Endothelial cell (in vitro differentiated cells): Measurements from ENCODE around the gene MYO5A. TPM values are rescaled to one million over a fixed set of nuclear protein-coding genes. Genes with fewer than 3 reads are reported as not detected.

Source experiments
- DNase-seq: peaks from one replicate; pipeline ENCODE4 v3.0.0; 2021; ENCODE audit warnings: low spot score
- H3K27ac Mint-ChIP-seq: one replicate; pipeline ENCODE4 v1.8.0; 2021; ENCODE audit warnings: mixed read lengths, inconsistent platforms; ENCODE audit not compliant: unreplicated experiment
- H3K27me3 Mint-ChIP-seq: one replicate; pipeline ENCODE4 v1.8.0; 2021; ENCODE audit warnings: mild to moderate bottlenecking, moderate library complexity, mixed read lengths, inconsistent platforms; ENCODE audit not compliant: unreplicated experiment
- H3K36me3 Mint-ChIP-seq: one replicate; pipeline ENCODE4 v1.8.0; 2021; ENCODE audit warnings: mild to moderate bottlenecking, low read depth, mixed read lengths, inconsistent platforms; ENCODE audit not compliant: unreplicated experiment
- H3K4me1 Mint-ChIP-seq: one replicate; pipeline ENCODE4 v1.8.0; 2021; ENCODE audit warnings: mild to moderate bottlenecking, mixed read lengths, inconsistent platforms; ENCODE audit not compliant: unreplicated experiment
- H3K4me3 Mint-ChIP-seq: one replicate; pipeline ENCODE4 v1.8.0; 2021; ENCODE audit warnings: mild to moderate bottlenecking, mixed read lengths, inconsistent platforms; ENCODE audit not compliant: unreplicated experiment
- H3K9me3 Mint-ChIP-seq: one replicate; pipeline ENCODE4 v1.8.0; 2021; ENCODE audit warnings: mixed read lengths, inconsistent platforms; ENCODE audit not compliant: unreplicated experiment
- CTCF ChIP-seq: fragments of 200-600 bp; sonication (generic); IDR thresholded peaks from one replicate; pipeline ENCODE4 v1.5.0; 2021; ENCODE audit warnings: antibody characterized with exemption; ENCODE audit not compliant: unreplicated experiment
- total RNA-seq: library from RNA; stranded (reverse); fragmentation: NEBNext Ultra II Directional; extraction: Animal tissue kit (Norgen Biotek cat#: 25700); gene quantifications from one replicate; pipeline ENCODE4 v1.2.1, GENCODE V29; 2021; ENCODE audit not compliant: unreplicated experiment

The MYO5A gene
- total RNA-seq, 1 donor from 2014 or later = 9.1 TPM

GRCh38 chr15:52359722-52360121 is 169.0 kb downstream of the MYO5A start:
- DNase-seq = no peak
- Mint-ChIP-seq H3K9me3 (no peaks in the 10 kb centered on the region), H3K27me3 (no peaks in the 10 kb centered on the region), H3K4me3 (no peak overlapping the region), H3K4me1 (no peaks in the 10 kb centered on the region), H3K36me3 (no peaks in the 10 kb centered on the region), H3K27ac (no peak overlapping the region)
- no peak for TF ChIP-seq CTCF

- Mint-ChIP-seq H3K4me1 (no peaks in the 10 kb centered on the region), H3K9me3 (no peaks in the 10 kb centered on the region)
Measured at GRCh38 chr15:52357949-52358348, 170.7 kb downstream of the MYO5A start.

GRCh38 chr15:52352086-52352485 is 176.6 kb downstream of the MYO5A start:
- H3K36me3 Mint-ChIP-seq = no peaks in the 10 kb centered on the region
- H3K27ac Mint-ChIP-seq = no peak overlapping the region
- H3K4me1 Mint-ChIP-seq = no peaks in the 10 kb centered on the region
- no peak for TF ChIP-seq CTCF
- no peak for DNase-seq
- H3K4me3 Mint-ChIP-seq = no peak overlapping the region
- no peaks in the 10 kb centered on the region for H3K9me3 Mint-ChIP-seq
- no peaks in the 10 kb centered on the region for H3K27me3 Mint-ChIP-seq

More at GRCh38 chr15:52357949-52358348, 170.7 kb downstream of the MYO5A start:
- no peak for DNase-seq
- no peak for TF ChIP-seq CTCF
- Mint-ChIP-seq H3K36me3 (no peaks in the 10 kb centered on the region), H3K4me3 (no peak overlapping the region), H3K27me3 (no peaks in the 10 kb centered on the region), H3K27ac (no peak overlapping the region)

- no peaks in the 10 kb centered on the region for H3K4me1 Mint-ChIP-seq
- TF ChIP-seq CTCF = no peak
- H3K27ac Mint-ChIP-seq = no peak overlapping the region
- H3K9me3 Mint-ChIP-seq = no peaks in the 10 kb centered on the region
- no peak for DNase-seq
- H3K36me3 Mint-ChIP-seq = no peaks in the 10 kb centered on the region
- H3K27me3 Mint-ChIP-seq = no peaks in the 10 kb centered on the region
- H3K4me3 Mint-ChIP-seq = no peak overlapping the region
Measured at GRCh38 chr15:52351206-52351908, 177.3 kb downstream of the MYO5A start.

- Mint-ChIP-seq H3K27me3 (no peaks in the 10 kb centered on the region), H3K36me3 (no peaks in the 10 kb centered on the region), H3K4me3 (no peak overlapping the region), H3K4me1 (no peaks in the 10 kb centered on the region), H3K27ac (no peak overlapping the region), H3K9me3 (no peaks in the 10 kb centered on the region)
- no peak for TF ChIP-seq CTCF
- DNase-seq = no peak
Measured at GRCh38 chr15:52350423-52350822, 178.3 kb downstream of the MYO5A start.
